Measurements from ENCODE around the gene BBS7. TPM values are rescaled to one million over a fixed set of nuclear protein-coding genes. Genes with fewer than 3 reads are reported as not detected.

The BBS7 gene
- total and polyA plus RNA-seq, 2 of the 13 experiments (the other 11 are each of a cell fraction or from before 2014, with no cell fraction given) = 9.0 to 15.7 TPM

DNA sequence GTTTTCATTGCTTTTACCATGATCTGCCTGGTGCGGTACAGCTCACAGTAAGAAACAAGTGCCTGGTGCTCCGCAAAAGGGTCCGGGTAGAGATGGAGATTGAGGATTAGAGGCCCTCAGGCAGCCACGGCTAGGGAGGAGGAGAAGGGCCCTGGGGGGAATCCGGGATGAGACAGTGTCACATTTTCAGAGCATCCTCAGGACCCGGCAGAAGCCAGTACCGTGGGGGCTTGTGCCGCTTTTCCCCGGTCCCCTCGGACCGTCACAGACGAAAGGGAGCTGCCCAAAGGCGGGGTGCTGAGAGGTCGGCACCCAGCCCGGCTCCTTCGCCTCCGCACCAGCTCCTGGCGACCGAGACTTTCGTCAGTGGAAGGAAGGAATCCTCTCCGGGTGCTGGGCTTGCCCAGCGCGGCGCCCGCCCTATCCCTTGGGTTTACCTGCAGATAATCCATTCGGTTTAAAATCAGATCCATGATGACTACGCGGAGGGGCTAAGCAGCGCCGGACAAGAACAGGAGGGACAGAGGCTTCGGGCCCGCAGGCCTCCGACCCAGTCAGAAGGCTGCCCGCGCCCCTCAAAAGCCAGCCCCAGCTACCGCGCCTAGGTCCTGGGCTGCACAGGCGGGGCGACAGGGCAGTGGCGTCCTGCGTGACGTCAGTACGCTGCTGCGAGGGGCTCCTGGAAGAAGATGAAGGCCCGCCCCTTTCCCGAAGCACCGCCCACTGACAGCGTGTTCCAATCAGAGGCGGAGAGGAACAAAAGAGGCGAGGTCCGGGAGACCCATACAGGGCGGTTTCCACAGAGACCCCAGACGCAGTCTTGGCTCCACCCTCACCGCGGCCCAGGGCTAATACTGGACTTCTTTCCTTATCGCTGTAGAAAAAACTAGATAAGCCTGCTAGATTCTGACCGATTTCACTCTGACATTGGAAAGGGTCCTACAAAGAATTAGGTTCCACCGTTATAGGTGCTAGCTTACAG lies at the start of gene BBS7 (continued):
- TF ChIP-seq, protein P1, sequence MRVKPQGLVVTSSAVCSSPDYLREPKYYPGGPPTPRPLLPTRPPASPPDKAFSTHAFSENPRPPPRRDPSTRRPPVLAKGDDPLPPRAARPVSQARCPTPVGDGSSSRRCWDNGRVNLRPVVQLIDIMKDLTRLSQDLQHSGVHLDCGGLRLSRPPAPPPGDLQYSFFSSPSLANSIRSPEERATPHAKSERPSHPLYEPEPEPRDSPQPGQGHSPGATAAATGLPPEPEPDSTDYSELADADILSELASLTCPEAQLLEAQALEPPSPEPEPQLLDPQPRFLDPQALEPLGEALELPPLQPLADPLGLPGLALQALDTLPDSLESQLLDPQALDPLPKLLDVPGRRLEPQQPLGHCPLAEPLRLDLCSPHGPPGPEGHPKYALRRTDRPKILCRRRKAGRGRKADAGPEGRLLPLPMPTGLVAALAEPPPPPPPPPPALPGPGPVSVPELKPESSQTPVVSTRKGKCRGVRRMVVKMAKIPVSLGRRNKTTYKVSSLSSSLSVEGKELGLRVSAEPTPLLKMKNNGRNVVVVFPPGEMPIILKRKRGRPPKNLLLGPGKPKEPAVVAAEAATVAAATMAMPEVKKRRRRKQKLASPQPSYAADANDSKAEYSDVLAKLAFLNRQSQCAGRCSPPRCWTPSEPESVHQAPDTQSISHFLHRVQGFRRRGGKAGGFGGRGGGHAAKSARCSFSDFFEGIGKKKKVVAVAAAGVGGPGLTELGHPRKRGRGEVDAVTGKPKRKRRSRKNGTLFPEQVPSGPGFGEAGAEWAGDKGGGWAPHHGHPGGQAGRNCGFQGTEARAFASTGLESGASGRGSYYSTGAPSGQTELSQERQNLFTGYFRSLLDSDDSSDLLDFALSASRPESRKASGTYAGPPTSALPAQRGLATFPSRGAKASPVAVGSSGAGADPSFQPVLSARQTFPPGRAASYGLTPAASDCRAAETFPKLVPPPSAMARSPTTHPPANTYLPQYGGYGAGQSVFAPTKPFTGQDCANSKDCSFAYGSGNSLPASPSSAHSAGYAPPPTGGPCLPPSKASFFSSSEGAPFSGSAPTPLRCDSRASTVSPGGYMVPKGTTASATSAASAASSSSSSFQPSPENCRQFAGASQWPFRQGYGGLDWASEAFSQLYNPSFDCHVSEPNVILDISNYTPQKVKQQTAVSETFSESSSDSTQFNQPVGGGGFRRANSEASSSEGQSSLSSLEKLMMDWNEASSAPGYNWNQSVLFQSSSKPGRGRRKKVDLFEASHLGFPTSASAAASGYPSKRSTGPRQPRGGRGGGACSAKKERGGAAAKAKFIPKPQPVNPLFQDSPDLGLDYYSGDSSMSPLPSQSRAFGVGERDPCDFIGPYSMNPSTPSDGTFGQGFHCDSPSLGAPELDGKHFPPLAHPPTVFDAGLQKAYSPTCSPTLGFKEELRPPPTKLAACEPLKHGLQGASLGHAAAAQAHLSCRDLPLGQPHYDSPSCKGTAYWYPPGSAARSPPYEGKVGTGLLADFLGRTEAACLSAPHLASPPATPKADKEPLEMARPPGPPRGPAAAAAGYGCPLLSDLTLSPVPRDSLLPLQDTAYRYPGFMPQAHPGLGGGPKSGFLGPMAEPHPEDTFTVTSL (CRISPR knock-in tag; IDR thresholded peaks at IDR 0.05; ENCODE audit: borderline replicate concordance) = no peak
- TF ChIP-seq PHF20 (CRISPR knock-in tag; IDR thresholded peaks at IDR 0.05) = peak; percentile 59
- no peak for TF ChIP-seq HNF4A (CRISPR knock-in tag; IDR thresholded peaks at IDR 0.05)
- peak; percentile 54 for TF ChIP-seq HNRNPLL (IDR thresholded peaks at IDR 0.05; ENCODE audit: low read depth, low read length, poor library complexity, severe bottlenecking)
- TF ChIP-seq ZNF224 (CRISPR knock-in tag; IDR thresholded peaks at IDR 0.05) = no peak
- peak; percentile 25; the same call in 1 of the 2 replicates for TF ChIP-seq RFX3 (CRISPR knock-in tag; IDR thresholded peaks at IDR 0.05)
- peak; percentile 78 for TF ChIP-seq KDM2A (CRISPR knock-in tag; IDR thresholded peaks at IDR 0.05; ENCODE audit: borderline replicate concordance, low read depth)
- TF ChIP-seq ZNF292 (CRISPR knock-in tag; IDR thresholded peaks at IDR 0.05; ENCODE audit: borderline replicate concordance, low read depth) = peak; percentile 44; the same call in 1 of the 2 replicates
- peak; percentile 66; the same call in 1 of the 2 replicates for TF ChIP-seq KMT2B (CRISPR knock-in tag; IDR thresholded peaks at IDR 0.05)
- TF ChIP-seq, protein P2, sequence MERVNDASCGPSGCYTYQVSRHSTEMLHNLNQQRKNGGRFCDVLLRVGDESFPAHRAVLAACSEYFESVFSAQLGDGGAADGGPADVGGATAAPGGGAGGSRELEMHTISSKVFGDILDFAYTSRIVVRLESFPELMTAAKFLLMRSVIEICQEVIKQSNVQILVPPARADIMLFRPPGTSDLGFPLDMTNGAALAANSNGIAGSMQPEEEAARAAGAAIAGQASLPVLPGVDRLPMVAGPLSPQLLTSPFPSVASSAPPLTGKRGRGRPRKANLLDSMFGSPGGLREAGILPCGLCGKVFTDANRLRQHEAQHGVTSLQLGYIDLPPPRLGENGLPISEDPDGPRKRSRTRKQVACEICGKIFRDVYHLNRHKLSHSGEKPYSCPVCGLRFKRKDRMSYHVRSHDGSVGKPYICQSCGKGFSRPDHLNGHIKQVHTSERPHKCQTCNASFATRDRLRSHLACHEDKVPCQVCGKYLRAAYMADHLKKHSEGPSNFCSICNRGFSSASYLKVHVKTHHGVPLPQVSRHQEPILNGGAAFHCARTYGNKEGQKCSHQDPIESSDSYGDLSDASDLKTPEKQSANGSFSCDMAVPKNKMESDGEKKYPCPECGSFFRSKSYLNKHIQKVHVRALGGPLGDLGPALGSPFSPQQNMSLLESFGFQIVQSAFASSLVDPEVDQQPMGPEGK (CRISPR knock-in tag; IDR thresholded peaks at IDR 0.05) = peak; percentile 46; the same call in 1 of the 2 replicates
- 0 out of 2 replicates have a peak, but pooled peaks have one; percentile 50 for TF ChIP-seq ZNF598 (CRISPR knock-in tag; IDR thresholded peaks at IDR 0.05; ENCODE audit: borderline replicate concordance)
- TF ChIP-seq KDM5A (IDR thresholded peaks at IDR 0.05; ENCODE audit: borderline replicate concordance, low read length) = peak; percentile 67; the same call in 1 of the 2 replicates
- TF ChIP-seq, protein P3, sequence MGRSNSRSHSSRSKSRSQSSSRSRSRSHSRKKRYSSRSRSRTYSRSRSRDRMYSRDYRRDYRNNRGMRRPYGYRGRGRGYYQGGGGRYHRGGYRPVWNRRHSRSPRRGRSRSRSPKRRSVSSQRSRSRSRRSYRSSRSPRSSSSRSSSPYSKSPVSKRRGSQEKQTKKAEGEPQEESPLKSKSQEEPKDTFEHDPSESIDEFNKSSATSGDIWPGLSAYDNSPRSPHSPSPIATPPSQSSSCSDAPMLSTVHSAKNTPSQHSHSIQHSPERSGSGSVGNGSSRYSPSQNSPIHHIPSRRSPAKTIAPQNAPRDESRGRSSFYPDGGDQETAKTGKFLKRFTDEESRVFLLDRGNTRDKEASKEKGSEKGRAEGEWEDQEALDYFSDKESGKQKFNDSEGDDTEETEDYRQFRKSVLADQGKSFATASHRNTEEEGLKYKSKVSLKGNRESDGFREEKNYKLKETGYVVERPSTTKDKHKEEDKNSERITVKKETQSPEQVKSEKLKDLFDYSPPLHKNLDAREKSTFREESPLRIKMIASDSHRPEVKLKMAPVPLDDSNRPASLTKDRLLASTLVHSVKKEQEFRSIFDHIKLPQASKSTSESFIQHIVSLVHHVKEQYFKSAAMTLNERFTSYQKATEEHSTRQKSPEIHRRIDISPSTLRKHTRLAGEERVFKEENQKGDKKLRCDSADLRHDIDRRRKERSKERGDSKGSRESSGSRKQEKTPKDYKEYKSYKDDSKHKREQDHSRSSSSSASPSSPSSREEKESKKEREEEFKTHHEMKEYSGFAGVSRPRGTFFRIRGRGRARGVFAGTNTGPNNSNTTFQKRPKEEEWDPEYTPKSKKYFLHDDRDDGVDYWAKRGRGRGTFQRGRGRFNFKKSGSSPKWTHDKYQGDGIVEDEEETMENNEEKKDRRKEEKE (IDR thresholded peaks at IDR 0.05) = no peak

Data from HepG2 (cell line).